ENCODE data around the gene CSNK2A2.

- no peak for TF ChIP-seq CTCF (IDR thresholded peaks at IDR 0.05; ENCODE audit: low read depth, low read length)
- TF ChIP-seq MAX (IDR thresholded peaks at IDR 0.05; ENCODE audit: low read depth, low read length) = no peak
- no peak for TF ChIP-seq POLR2A (IDR thresholded peaks at IDR 0.05; ENCODE audit: extremely low read depth, insufficient read length)
- TF ChIP-seq MYC (IDR thresholded peaks at IDR 0.05; ENCODE audit: low read depth, low read length) = no peak
Observed at GRCh38 chr16:58205276-58206036, 7.5 kb upstream of the CSNK2A2 start.

Measured in NB4 (cell line).